ENCODE results near the gene EBI3. TPM values are rescaled to one million over a fixed set of nuclear protein-coding genes. Genes with fewer than 3 reads are reported as not detected.
A peak's percentile ranks its signal among the peaks of the same experiment; 100 is the strongest.
"Not testable (repeated sequence)": the region's sequence is repeated elsewhere in the genome, so short reads cannot be mapped to it uniquely, and the experiment has no call there.

Gene EBI3
- total RNA-seq, 1 experiment from 2014 or later: 1.5 TPM

DNA sequence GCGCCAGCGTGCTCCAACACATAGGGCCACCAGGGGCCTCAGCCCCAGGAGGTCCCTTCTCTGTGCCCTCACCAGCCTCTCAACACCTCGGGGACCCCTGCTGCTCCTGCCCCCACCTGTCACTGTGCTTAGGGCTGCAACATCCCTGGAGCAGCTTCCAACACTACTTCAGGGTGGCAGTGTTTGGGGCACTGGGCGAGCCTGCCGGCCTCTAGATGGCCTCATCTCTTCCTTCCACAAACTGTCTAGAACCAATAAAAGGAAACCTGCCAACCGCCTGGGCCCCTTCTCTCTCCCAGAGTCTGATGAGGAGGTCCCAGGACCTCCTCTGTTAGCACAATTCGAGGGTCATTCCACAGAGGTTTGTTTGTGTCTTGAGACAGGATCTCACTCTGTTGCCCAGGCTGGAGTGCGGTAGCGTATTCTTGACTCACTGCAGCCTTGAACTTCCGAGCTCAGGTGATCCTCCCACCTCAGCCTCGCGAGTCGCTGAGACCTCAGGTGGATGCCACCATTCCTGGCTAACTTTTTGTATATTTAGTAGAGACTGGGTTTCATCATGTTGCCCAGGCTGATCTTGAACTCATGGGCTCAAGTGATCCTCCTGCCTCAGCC, 39.6 kb downstream of the EBI3 start:
- Histone ChIP-seq H3K27me3 (replicated peaks; ENCODE audit: insufficient read depth, low read depth, low read length, poor library complexity) (no peaks in the 10 kb centered on the region), H3K4me3 (ENCODE audit: low read depth, low read length, poor library complexity, severe bottlenecking) (no peak overlapping the region), H3K4me1 (ENCODE audit: insufficient read depth, low read length, poor library complexity, severe bottlenecking) (no peaks in the 10 kb centered on the region), H3K9me3 (ENCODE audit: low read depth, low read length, poor library complexity, severe bottlenecking) (no peaks in the 10 kb centered on the region), H3K36me3 (ENCODE audit: insufficient read depth, low read length, poor library complexity, severe bottlenecking) (peaks cover 15% of the 10 kb centered on the region), H3K27ac (ENCODE audit: low read depth, low read length, poor library complexity, severe bottlenecking) (no peak overlapping the region)
- CTCF ChIA-PET: interaction anchor here (1.7 to 2.5 kb wide), 2 partner anchors 9 to 84 kb away, joined by 6 to 21 read pairs; no protein-coding TSS in a partner anchor
- POLR2A ChIA-PET (ENCODE audit: low non-redundant PET): no interaction called here
- no TSS peak for BruUV-seq (replicated peaks)
- no peak for TF ChIP-seq EZH2 (IDR thresholded peaks at IDR 0.05; ENCODE audit: borderline replicate concordance, low read depth, low read length, poor library complexity, severe bottlenecking)
- peak; percentile 26; the same call in 1 of the 2 replicates for TF ChIP-seq CTCF (conservative IDR thresholded peaks at IDR 0.05; ENCODE audit: low read depth, low read length)
- DNase-seq (ENCODE audit: low spot score): no peak
- intact Hi-C loops (cut with micrococcal nuclease; ENCODE audit: unreplicated experiment): loop anchor here (5.0 kb wide), 1 partner anchor 258 kb away; no protein-coding TSS in a partner anchor

- ChIA-PET CTCF (interaction anchor here (0.6 kb wide), 1 partner anchor 198 kb away, joined by 3 read pairs; no protein-coding TSS in a partner anchor), POLR2A (ENCODE audit: low non-redundant PET) (no interaction called here)
- Histone ChIP-seq H3K36me3 (ENCODE audit: insufficient read depth, low read length, poor library complexity, severe bottlenecking) (peaks cover 6% of the 10 kb centered on the region), H3K27ac (ENCODE audit: low read depth, low read length, poor library complexity, severe bottlenecking) (no peak overlapping the region), H3K27me3 (replicated peaks; ENCODE audit: insufficient read depth, low read depth, low read length, poor library complexity) (no peaks in the 10 kb centered on the region), H3K4me3 (ENCODE audit: low read depth, low read length, poor library complexity, severe bottlenecking) (no peak overlapping the region), H3K4me1 (ENCODE audit: insufficient read depth, low read length, poor library complexity, severe bottlenecking) (no peaks in the 10 kb centered on the region), H3K9me3 (ENCODE audit: low read depth, low read length, poor library complexity, severe bottlenecking) (no peaks in the 10 kb centered on the region)
- BruUV-seq (replicated peaks): no TSS peak
- TF ChIP-seq CTCF (conservative IDR thresholded peaks at IDR 0.05; ENCODE audit: low read depth, low read length): no peak
- no peak for TF ChIP-seq EZH2 (IDR thresholded peaks at IDR 0.05; ENCODE audit: borderline replicate concordance, low read depth, low read length, poor library complexity, severe bottlenecking)
- DNase-seq (ENCODE audit: low spot score): no peak
- intact Hi-C loops (cut with micrococcal nuclease; ENCODE audit: unreplicated experiment): no loop called here
These were observed 43.6 kb downstream of the EBI3 start for GRCh38 chr19:4272894-4273293.

- not testable (repeated sequence) for BruUV-seq (replicated peaks)
- POLR2A ChIA-PET (ENCODE audit: low non-redundant PET): interaction anchor here (0.8 kb wide), 1 partner anchor 49 kb away, joined by 7 read pairs; no protein-coding TSS in a partner anchor
These were observed 45.0 kb downstream of the EBI3 start for GRCh38 chr19:4274321-4274686.

More at GRCh38 chr19:4274321-4274686, 45.0 kb downstream of the EBI3 start:
- DNase-seq (ENCODE audit: low spot score); H3K9me3 ChIP-seq (ENCODE audit: low read depth, low read length, poor library complexity, severe bottlenecking); intact Hi-C loops (cut with micrococcal nuclease; ENCODE audit: unreplicated experiment); H3K4me1 ChIP-seq (ENCODE audit: insufficient read depth, low read length, poor library complexity, severe bottlenecking); H3K27ac ChIP-seq (ENCODE audit: low read depth, low read length, poor library complexity, severe bottlenecking); H3K36me3 ChIP-seq (ENCODE audit: insufficient read depth, low read length, poor library complexity, severe bottlenecking); H3K4me3 ChIP-seq (ENCODE audit: low read depth, low read length, poor library complexity, severe bottlenecking); CTCF ChIA-PET: not testable (repeated sequence)
- peaks cover 12% of the 10 kb centered on the region for H3K27me3 ChIP-seq (replicated peaks; ENCODE audit: insufficient read depth, low read depth, low read length, poor library complexity)
